Loucy (cell line): ENCODE results near the gene CYP46A1.

Experiments used
- H2AFZ ChIP-seq: fragments of 200-600 bp; sonication (generic); 2 replicates; pipeline ENCODE4 v1.6.0; 2016; ENCODE audit warnings: antibody characterized with exemption, mild to moderate bottlenecking, low read length, moderate library complexity
- H3F3A ChIP-seq: fragments of 200-600 bp; 2 replicates; pipeline ENCODE4 v1.6.0; 2016; ENCODE audit warnings: antibody characterized with exemption, low read depth, mild to moderate bottlenecking
- H3K27me3 ChIP-seq: fragments of 200-600 bp; sonication (generic); 2 replicates; pipeline ENCODE4 v1.6.1; 2014; ENCODE audit warnings: low read length, mild to moderate bottlenecking; ENCODE audit not compliant: insufficient read depth, poor library complexity, severe bottlenecking
- H3K36me3 ChIP-seq: fragments of 200-600 bp; sonication (generic); 2 replicates; pipeline ENCODE4 v1.6.1; 2016; ENCODE audit warnings: low read length; ENCODE audit not compliant: insufficient read depth
- H3K4me1 ChIP-seq: fragments of 200-600 bp; sonication (generic); 2 replicates; pipeline ENCODE4 v1.5.1; 2014; ENCODE audit warnings: low read length, mild to moderate bottlenecking; ENCODE audit not compliant: insufficient read depth, poor library complexity, severe bottlenecking
- H3K4me2 ChIP-seq: fragments of 200-600 bp; sonication (generic); 2 replicates; pipeline ENCODE4 v1.6.0; 2014; ENCODE audit warnings: antibody characterized with exemption, low read length, low read depth, mild to moderate bottlenecking; ENCODE audit not compliant: poor library complexity, severe bottlenecking
- H3K4me3 ChIP-seq: fragments of 200-600 bp; sonication (generic); 2 replicates; pipeline ENCODE4 v1.5.1; 2014; ENCODE audit warnings: low read length, mild to moderate bottlenecking, mixed read lengths; ENCODE audit not compliant: poor library complexity, severe bottlenecking
- H3K79me2 ChIP-seq: fragments of 200-600 bp; sonication (generic); 2 replicates; pipeline ENCODE4 v1.6.1; 2014; ENCODE audit warnings: low read length; ENCODE audit not compliant: insufficient read depth
- H3K9ac ChIP-seq: fragments of 200-600 bp; sonication (generic); 2 replicates; pipeline ENCODE4 v1.6.0; 2014; ENCODE audit warnings: mild to moderate bottlenecking, low read depth, low read length, moderate library complexity; ENCODE audit not compliant: poor library complexity, severe bottlenecking
- H3K9me2 ChIP-seq: fragments of 200-600 bp; sonication (generic); replicated peaks from 2 replicates; pipeline ENCODE4 v1.6.1; 2016; ENCODE audit warnings: low read depth, low read length, mixed read lengths
- H3K9me3 ChIP-seq: fragments of 200-600 bp; sonication (generic); 2 replicates; pipeline ENCODE4 v1.6.1; 2014; ENCODE audit warnings: mild to moderate bottlenecking, antibody characterized with exemption, low read length, low read depth; ENCODE audit not compliant: insufficient read depth
- H4K20me1 ChIP-seq: fragments of 200-600 bp; sonication (generic); 2 replicates; pipeline ENCODE4 v1.6.0; 2014; ENCODE audit warnings: antibody characterized with exemption, low read length, mild to moderate bottlenecking; ENCODE audit not compliant: insufficient read depth, poor library complexity, severe bottlenecking
- EZH2phosphoT487 ChIP-seq: fragments of 200-600 bp; IDR thresholded peaks from 2 replicates; pipeline ENCODE4 v1.6.1; 2018; ENCODE audit warnings: antibody characterized with exemption, mild to moderate bottlenecking, moderate library complexity, borderline replicate concordance
- TF ChIP-seq, protein P1 (sequence below): fragments of 200-600 bp; sonication (generic); conservative IDR thresholded peaks from 2 replicates; pipeline ENCODE4 v1.5.1; 2014; ENCODE audit warnings: mild to moderate bottlenecking, antibody characterized with exemption, low read length

The CYP46A1 gene

DNA sequence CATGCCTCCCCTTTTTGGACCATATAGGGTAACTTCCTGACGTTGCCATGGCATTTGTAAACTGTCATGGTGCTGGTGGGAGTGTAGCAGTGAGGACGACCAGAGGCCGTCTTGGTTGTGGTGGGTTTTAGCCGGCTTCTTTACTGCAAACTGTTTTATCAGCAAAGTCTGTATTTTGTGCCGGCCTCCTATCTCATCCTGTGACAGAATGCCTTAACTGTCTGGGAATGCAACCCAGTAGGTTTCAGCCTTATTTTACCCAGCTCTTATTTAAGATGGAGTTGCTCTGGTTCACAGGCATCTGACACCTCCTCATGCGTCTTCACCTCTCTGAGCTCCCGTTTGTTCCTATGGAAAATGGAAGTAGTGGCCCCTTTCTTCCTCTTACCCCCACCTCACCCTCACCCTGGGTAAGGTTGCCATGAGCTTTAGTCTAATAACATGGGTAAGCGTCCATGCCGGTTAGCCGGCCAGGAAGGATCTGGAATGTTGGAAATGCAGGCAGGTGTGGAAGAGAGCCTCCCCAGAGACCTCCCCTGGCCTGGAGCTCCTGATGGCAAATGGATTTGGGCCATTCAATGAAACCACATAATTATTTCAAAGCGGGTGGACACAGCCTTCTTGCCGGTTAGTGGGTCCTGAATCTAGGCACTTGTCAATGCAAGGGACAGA, 20.6 kb upstream of the CYP46A1 start:
- H3K4me2 ChIP-seq: no peak overlapping the region

DNA sequence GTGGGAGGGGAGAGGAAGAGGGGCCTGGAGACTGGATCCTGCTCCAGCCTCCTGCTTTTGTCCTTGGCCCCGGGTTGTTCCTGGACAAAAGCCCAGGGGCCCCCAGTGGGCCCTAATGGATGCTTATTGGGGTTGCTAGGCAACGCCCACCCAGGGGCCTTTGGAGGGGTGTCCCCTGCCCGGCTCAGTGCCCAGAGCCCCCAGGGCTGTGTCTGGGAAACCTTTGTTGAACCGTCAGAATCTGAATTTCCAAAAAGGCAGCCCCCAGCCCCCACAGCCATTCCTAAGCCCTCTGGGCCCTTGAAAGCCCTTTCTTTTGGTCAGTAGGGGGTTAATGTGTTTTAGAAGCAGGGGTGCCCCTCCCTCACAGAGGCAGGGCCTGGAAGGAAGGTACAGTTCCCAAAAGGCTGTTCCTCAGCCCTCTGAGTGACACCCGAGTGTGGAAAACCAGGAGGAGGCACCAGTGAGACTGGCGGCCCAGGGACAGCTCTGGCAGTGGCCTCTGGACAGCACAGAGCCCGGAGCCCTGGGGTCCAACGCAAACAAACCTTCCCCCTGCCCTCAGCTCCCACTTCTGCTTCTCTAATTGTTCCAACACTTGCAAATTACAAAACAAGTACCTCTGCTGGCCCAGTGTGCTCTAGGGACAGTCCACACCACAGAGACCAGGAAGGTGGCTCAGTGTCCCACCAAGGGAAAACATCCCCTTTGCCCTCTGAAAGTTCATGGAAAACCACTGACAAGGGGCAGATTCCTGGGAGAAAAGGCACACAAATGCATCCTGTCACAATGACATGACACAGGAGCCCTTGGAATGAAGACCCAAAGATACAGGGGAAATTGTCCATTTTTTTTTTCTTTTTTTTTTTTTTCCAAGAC, 19.8 kb upstream of the CYP46A1 start:
- Histone ChIP-seq H3K9me3 (no peaks in the 10 kb centered on the region), H3K9me2 (no peaks in the 10 kb centered on the region), H4K20me1 (no peaks in the 10 kb centered on the region), H3K4me2 (no peak overlapping the region), H3F3A (no peaks in the 10 kb centered on the region), H3K79me2 (no peaks in the 10 kb centered on the region), H3K9ac (no peak overlapping the region), H2AFZ (no peak overlapping the region), H3K36me3 (no peaks in the 10 kb centered on the region), H3K4me1 (no peaks in the 10 kb centered on the region), H3K27me3 (no peaks in the 10 kb centered on the region), H3K4me3 (no peak overlapping the region)
- TF ChIP-seq EZH2phosphoT487: no peak
- TF ChIP-seq, protein P1, sequence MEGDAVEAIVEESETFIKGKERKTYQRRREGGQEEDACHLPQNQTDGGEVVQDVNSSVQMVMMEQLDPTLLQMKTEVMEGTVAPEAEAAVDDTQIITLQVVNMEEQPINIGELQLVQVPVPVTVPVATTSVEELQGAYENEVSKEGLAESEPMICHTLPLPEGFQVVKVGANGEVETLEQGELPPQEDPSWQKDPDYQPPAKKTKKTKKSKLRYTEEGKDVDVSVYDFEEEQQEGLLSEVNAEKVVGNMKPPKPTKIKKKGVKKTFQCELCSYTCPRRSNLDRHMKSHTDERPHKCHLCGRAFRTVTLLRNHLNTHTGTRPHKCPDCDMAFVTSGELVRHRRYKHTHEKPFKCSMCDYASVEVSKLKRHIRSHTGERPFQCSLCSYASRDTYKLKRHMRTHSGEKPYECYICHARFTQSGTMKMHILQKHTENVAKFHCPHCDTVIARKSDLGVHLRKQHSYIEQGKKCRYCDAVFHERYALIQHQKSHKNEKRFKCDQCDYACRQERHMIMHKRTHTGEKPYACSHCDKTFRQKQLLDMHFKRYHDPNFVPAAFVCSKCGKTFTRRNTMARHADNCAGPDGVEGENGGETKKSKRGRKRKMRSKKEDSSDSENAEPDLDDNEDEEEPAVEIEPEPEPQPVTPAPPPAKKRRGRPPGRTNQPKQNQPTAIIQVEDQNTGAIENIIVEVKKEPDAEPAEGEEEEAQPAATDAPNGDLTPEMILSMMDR: no peak

More for the DNA sequence above, 20.6 kb upstream of the CYP46A1 start:
- Histone ChIP-seq H3K4me1 (no peaks in the 10 kb centered on the region), H2AFZ (no peak overlapping the region), H3K79me2 (no peaks in the 10 kb centered on the region), H3F3A (no peaks in the 10 kb centered on the region), H3K9me2 (no peaks in the 10 kb centered on the region), H3K9ac (no peak overlapping the region), H3K27me3 (no peaks in the 10 kb centered on the region), H3K9me3 (no peaks in the 10 kb centered on the region), H3K4me3 (no peak overlapping the region), H4K20me1 (no peaks in the 10 kb centered on the region), H3K36me3 (no peaks in the 10 kb centered on the region)
- TF ChIP-seq, protein P1: no peak
- no peak for TF ChIP-seq EZH2phosphoT487

GRCh38 chr14:99664937-99665273, 19.2 kb upstream of the CYP46A1 start:
- Histone ChIP-seq H3K79me2 (no peaks in the 10 kb centered on the region), H3K9me2 (no peaks in the 10 kb centered on the region), H3K36me3 (no peaks in the 10 kb centered on the region), H3K27me3 (no peaks in the 10 kb centered on the region), H3K4me1 (no peaks in the 10 kb centered on the region), H3K4me2 (no peak overlapping the region), H4K20me1 (no peaks in the 10 kb centered on the region), H3K9me3 (no peaks in the 10 kb centered on the region), H3F3A (no peaks in the 10 kb centered on the region), H3K4me3 (no peak overlapping the region), H3K9ac (no peak overlapping the region), H2AFZ (no peak overlapping the region)
- TF ChIP-seq, protein P1: no peak
- TF ChIP-seq EZH2phosphoT487: no peak
